ENCODE data around the gene GATD1.

The GATD1 gene

DNA sequence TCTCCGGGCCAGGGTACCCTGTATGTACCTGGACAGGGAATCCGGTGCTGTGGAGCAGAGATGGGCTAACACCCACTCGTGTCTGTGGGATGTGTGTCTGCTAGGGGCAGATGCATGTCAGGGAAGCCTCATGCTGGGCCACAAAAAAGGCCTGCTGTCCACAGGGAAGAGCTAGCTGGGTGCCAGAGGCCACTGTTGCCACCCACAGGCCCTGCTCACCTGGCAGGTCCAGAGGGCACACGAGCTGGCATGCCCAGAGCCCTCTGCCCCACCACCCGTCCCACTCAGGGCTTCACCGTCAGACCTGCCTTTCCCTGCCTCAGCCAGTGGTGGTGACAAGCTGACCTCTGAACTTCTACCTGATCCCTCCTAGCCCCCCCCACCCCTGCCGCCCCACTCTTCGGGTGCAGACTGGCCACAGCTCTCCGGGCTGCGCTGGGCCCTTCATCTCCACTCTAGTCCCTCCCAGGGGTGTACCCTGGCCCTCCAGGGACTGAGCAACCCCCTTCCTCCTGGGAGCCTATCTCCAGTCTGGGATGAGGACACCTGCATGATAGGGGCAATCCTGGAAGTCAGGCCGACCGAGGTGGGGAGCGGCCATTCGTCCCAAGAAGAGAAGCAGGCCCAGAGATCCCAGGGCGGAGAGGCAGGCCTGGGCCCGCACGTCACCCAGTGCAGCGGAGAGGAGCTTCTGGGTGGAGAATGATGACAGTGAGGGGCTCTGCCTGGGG, 19.4 kb upstream of the GATD1 start:
- intact Hi-C loops (cut with DNase I): no loop called here
- DNase-seq: no peak

DNA sequence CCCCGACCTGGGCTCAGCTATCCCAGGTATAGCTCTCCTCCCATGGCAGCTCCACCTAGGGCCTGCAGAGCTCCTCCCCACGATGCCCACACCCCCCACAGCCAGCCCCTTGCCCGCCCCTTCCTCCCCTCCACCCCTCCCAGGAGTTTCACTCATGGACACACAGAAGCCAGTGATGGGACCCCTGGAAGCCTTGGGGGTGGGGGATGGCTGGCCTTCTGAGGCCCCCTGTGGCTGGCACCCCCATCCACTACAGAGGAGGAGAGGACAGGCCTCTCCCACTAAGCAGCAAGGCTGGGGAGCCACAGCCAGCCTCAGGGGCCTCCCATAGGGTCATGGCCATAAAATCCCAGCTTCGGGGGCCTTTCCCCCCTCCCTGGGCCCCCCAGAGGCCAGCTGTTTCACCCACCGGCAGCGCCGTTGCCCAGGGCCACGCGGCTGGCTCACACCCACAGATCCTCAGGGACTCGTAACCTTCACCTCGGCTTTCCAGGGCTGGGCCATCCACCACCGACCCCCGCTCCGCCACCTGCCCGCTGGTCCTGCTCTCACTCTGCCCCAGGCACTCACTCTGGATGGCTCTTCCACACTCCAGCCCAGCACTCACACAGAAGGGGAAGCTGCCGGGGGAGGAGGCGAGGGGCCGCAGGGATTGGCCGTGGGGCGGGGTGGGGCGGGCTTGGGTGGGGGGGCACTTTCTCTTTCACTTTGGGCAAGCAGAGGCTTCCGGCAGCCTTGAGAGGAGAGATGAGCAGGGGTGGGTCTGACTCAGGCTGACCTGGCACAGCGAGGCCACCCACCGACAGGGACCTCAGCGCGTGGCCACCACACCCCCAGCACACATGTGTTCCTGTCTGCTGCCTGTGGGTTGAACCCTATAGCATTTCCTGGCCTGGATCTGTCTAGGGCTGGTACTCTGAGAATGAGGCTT, 18.6 kb upstream of the GATD1 start:
- intact Hi-C loops (cut with DNase I): no loop called here
- peak in 3 of 10 donors; percentile 41 to 78 (median 48) for DNase-seq

DNA sequence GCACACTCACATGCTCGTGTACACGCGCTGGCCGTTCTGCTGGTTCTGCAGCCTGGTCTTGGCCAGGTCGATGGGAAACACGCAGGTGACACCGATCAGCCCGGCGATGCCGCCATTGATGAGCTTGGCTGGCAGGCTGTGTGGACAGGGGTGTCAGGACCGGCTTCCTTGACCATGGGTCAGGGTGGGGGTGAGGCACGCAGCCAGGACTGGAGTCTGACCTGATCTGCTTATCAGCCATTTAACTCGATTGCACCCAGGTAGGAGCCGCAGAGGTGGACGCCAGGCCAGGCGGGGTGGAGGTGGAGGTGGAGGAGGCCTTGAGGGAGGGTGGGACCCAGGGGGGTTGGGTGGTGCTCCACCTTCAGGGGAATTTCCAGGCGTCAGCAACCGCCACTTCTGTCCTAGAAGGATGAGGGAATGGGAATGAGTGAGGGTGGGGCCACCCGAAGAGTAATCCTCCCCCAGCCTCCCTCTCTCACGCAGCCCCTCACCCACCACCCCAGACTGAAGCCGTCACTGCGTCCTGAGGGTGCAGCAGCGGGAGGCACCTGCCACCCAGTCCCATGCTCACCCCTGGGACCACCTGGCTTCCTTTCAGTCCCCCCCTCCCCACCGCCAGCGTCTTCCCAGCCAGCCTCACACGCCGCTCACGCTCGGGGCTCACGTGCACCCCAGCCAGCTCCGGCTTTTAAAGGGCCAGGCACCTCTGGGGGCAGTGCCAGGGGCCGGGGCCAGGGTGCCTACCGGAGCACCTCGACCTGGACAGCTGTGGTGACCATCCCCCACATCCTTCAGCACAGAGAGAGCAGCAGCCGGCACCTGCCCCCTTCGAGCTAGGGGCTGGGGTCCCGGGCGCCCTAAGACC, 17.7 kb upstream of the GATD1 start:
- intact Hi-C loops (cut with DNase I): no loop called here

DNA sequence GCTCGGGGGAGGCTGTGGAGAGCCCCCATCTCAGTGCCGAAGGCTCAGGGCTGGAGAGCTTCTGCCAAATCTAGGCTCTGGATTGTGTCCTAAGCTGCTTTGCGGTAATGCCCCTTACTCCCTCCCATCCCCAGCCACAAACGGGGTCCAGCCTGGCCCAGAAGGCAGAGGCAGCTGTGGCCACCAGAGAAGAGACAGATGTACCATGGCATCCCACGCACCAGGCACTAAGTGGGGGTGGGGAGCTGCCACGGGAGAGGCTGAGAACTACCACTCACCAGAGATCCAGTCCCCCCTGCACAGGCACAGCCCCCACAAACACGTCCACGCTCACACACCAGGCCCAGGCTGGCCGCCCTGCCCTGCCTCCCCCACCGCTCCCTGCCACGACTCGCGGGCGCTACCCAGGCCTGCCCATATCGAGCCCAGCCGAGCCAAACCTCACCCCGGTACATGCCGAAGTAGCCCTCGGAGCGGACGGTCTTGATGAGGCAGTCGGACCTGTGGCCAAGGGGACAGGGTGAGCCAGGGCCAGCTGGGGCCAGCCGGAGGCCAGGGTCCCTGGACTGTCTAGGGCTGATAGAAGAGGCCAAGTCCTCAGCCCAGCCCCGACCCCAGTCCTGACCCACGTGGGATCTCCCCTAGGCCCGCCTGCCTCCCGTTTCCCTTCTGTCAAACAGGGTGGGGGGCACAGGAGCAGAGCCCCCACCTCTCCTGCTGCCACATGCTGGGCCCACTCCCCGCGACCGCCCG, 16.9 kb upstream of the GATD1 start:
- intact Hi-C loops (cut with DNase I): no loop called here
- DNase-seq: peak in 1 of 10 donors; percentile 86

More for the DNA sequence above, 17.7 kb upstream of the GATD1 start:
- DNase-seq: peak in 2 of 10 donors; percentile 91 to 93

DNA sequence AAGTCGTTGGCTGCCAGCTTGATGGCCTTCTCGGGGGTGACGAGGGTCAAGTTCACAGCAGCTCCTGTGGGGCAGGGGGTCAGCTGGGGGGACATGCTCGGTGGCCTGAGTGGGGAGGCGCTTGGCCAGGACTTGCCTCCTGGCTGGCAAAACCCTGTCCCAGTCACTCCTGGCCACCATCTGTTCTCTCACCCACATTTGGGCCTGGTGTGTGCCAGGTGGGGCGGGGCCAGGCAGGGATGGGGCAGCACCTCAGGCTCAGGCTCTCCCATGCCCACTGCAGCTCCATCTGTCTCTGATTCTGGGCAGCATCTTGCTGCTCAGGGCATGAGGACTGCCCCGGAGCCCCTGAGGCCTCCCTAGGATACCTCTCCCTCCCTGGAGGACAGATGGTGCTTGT, 16.3 kb upstream of the GATD1 start:
- DNase-seq: peak in 1 of 10 donors; percentile 79
- intact Hi-C loops (cut with DNase I): no loop called here

DNA sequence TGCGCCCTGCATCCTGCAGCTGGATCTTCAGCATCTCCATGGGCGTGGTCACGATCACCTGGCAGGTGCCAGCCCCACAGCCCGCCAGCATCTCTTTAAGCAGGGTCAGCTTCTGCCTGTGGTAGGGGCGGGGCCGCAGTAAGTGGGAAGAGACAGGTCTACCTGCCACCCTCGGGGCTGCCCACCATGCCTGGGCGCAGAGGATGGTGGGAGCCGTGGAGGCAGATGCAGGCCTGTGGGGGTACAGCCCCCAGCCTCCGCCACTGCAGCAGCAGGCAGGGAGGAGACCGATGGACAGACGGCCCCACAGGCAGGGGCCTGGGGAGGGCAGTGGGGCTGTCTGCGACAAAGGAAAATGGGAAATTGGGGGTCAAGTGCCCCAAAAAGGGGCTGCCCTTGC, 15.6 kb upstream of the GATD1 start:
- intact Hi-C loops (cut with DNase I): no loop called here
- DNase-seq: peak in 1 of 10 donors; percentile 62

DNA sequence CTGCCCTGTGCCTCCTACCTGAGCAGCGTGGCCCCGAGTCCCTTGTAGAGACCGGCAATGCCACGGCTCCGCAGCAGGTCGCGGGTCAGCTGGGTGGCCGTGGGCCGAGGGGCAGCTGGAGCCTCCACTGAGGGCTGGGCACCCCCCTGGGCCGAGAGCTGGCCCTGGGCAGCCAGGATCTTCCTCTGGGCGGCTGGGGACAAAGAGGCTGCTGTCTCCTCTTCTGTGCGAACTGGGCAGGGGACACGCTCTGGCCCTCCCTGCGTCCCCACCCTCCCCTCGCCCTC, 15.2 kb upstream of the GATD1 start:
- intact Hi-C loops (cut with DNase I): no loop called here
- no peak for DNase-seq

DNA sequence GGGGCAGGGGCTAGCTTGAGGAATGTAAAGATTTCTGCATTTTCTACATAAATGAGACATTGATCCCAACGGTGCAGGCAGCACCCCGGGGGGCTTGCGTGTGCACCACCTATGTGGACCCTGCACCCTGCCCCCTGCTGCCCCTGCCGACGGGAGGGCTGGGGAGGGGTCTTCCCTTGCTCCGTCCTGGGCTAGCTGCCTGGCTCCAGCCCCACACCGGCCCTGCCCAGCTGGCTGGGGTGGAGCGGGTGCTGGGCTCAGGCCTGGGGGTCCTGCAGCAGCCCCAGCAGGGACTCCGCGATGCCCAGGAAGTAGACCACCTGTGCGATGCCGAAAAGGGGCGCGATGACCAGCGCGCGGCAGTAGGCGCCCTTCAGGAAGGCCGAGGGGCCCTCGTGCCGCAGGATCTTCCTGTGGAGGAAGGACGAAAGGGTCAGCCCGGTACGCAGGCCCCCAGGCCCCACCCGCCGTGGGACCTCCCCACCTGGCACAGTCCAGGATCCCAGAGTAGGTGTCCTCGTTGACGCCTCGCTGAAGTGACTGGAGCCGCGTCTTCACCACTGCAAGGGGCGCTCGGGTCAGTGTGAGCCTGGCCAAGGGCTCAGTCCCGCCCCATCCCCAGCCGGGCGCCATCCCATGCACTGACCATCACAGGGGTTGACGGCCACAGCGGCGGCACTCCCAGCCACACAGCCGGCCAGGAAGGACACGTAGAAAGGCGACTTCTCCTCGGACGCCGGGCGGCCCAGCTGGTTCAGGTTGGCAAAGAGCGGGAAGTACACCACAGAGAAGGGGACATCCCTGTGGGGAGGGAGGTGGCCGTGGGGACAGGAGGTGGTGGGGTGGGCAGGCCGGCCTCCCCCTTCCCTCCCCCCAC, 14.6 kb upstream of the GATD1 start:
- peak in 1 of 10 donors; percentile 82 for DNase-seq
- intact Hi-C loops (cut with DNase I): no loop called here

DNA sequence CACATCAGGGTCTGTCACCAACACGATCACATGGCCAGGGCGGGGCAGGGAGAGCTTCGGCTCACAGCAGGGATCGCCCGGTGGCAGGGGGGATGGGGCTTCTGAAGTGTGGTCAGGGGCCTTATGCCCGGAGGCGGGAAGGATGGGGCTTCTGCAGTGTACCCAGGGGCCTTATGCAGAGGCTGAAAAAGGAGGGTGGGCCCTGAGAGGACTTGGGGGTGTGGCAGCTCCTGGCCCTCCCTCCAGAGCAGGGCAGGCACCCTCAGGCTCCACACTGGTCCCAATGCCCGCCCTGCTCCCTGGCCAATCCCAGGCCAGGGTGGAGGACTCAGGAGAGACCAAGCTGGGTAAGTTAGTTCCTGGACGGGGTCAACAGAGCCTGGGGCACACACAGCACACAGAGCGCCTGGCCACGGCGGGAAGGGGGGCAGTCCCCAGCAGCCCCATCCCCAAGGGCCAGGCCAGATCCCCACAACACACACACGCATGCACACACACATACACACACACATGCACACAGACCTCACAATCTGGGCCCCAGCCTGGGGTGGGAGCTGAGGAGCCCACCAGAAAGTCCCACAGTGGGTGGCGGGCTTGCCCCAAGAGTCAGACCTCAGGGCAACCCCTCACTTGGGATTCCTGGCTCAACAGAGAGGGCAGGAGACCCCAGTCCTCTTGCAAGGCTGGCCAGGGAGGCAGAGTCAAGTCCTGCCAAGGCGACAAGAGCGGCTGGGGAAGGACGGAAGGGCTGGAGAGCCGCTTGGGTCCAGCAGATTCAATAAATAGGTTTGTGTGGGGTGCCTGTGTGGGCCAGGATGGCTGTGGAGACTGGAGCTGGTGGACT, 13.7 kb upstream of the GATD1 start:
- intact Hi-C loops (cut with DNase I): no loop called here
- peak in 1 of 10 donors; percentile 70 for DNase-seq

DNA sequence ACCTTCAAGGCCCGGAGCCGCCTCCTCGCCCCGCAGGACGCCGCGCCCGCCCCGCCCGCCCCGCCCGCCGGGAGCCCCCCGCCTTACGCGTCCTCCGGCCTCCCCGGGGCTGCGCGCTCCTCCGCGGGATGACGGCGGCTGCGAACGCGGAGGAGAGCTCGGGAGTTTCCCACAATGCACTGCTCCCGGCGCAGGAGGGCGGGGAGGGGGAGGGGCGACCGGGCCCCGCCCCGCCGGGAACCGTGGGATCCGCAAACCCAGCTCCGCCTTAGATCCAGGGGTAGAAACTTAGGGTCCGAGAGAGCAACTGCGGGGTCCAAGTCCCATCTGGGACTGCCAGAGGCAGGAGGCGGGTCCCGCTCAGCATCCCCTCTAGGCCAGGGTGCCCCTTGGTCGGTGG, 12.7 kb upstream of the GATD1 start, which contains the start of gene CEND1:
Gene CEND1, minus strand, starts transcription at position 148 of the 400 bp plus-strand sequence. CDS start 1,514 bp downstream, outside the sequence.
- DNase-seq: peak in 8 of 10 donors; percentile 70 to 95 (median 79)

DNA sequence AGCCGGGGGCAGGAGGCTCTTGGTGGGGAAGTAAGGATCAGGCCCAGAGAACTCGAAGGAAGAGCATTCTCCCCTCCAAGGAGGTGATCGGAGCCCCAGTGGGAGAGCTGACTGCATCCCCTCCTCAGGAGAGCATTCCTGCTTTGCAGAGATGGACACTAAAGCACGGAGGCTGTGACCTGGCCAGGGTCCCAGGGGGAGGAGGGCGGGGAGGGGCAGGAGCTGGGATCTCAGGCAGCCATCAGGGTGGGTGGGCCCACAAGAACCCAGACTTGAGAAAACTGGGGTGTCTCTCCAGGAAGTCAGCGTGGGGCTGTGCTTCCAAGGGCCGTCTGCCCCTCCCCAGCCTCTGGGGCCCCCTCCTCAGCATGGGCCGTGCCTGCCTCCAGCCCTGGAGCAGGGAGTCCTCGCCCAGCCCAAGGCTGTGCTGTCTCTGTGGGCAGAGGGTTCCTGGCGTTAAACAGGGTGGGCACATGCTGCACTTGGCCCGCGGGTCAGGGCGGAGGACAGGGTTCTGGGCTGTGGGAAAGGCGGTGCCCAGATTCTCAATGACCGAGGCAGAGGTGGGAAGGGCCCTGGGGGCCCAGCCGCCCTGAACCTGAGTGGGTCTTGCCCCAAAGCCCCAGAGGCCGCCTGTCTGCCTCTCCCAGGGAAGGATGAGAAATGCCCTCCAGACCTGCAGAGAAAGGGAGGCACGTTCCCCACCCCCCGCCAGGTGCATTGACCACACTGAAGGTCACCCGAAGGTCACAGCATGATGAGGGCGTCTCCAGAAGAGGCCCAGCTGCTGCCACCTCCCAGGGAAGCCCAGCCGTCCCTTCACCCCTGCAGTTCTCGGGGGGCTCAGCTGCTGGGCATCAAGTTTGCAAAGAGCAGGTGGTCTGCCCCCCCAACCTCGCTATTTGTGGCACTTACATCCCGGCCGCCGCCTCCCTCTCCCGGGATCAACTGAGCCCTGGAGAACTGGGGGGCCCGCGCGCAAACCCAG, 12.0 kb upstream of the GATD1 start:
- intact Hi-C loops (cut with DNase I): no loop called here
- no peak for DNase-seq

More for the DNA sequence above, 12.7 kb upstream of the GATD1 start, which contains the start of gene CEND1:
- intact Hi-C loops (cut with DNase I): no loop called here

DNA sequence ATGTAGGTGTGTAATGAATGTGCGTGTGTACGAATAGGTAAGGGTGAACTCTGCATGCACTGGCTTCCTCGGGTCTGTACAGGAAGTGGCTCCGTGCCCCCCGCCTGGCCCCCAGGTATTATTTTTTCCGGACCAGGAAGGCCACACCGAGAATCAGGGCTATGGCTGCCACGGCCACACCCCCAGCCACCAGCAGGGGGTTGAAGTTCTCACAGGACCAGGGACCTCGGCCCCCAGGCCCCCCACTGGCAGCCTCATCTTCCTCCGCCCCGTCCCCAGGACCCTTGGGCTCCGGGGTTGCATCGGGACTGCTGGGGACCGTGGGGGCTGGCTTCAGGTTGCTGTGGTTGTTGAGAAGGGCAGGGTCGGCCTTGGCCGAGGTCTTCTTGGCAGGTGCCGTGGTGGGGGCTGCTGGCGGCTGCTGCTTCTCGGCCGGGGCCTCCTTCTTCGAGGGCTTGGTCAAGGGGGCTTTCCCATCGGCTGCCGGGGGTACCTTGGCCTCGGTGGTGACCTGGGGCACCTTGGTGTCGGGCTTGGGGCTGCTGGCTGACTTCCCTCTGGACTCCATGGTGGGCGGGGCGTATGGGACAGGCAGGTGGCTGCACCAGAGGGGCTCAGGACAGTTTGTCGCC, 10.8 kb upstream of the GATD1 start:
- intact Hi-C loops (cut with DNase I): no loop called here

DNA sequence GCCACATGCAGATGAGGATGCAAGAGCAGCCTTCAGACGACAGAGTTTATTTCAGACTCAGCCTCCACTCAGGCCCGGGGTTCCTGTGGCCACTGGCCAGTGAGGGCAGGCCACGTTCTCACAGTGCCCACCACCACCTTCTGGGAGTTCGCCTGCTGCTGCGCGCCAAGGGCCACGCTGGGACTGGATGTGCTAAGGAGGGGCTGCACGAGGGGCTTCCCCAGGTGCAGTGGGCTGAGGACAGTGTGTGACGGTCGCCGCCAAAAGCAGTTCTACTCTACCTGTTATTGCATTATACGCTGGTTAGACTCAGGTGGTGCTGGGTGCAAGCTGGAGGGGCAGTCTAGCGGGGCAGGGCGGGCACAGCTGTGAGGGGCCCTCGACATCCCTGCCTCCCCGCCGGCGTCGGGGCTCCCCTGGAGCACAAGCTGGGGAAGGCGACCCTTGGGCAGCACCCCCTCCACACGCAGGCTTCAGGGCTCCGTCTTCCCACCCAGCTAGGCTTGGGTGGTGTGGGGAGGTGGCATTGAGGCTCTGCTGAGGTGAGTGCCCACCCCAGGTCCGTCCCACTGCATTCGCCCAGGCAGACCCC, 9.9 kb upstream of the GATD1 start:
- no peak for DNase-seq
- intact Hi-C loops (cut with DNase I): no loop called here

More for the DNA sequence above, 10.8 kb upstream of the GATD1 start:
- no peak for DNase-seq

DNA sequence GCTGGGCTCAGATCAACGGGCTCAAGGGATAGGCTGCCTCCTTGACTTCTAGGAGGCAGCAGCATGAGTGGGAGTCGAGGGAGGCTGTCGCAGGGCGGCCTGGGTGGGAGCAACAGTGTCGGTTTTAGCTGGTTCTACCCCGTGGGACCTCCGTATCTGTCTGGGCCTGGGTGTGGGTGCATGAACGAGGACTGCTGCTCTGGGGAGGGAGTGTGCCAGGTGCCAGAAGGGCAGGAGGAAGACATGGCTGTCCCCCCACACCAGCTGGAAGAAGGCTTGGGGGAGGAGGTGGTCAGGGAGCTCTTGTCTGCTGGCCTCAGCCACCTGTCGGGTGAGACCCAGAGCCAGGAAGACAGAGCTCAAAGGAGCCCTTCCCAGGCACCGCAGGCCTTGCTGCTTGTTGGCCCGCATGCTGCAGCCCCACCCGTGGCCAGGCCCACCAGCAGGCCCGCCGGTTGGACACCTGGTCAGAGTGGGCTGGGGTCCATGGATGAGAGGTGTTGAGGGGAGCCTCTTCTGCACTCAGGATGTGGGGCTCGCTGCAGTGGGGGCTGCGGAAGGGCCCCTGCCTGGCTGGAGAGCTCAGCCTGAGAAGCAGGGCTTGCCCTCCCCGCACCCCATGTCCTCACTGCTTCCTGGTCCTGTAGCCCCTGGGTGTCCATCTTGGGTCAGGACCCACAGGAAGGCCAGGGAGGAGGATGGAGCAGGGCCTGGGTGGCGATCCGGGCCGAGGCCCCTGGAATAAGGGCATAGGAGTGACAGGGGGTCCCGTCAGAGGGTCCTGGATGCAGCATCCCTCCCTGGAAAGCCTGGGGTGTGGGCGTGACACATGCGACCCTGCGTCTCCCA, 9.2 kb upstream of the GATD1 start:
- intact Hi-C loops (cut with DNase I): no loop called here
- DNase-seq: no peak

DNA sequence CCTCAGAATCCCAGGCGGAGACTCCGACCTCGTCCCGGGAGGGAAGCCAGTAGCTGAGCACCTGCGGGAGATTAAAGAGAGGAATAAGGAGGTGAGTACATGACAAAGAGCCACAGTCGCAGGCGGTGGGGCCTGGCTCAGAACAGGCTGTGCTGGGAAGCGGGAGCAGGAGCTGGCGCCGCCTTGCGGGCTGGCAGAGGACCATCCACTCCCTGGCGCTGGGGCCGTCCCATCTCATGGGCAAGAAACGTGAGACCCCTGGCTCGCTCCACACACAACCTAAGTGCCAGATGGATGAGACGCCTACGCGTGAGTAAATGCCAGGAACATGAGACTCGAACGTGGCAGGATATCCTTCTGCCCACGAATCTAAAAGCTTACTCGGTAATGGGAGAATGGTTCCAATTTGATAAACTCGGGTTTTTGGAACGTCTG, 6.3 kb upstream of the GATD1 start:
- peak; percentile 75 to 98 (median 88) for DNase-seq
- intact Hi-C loops (cut with DNase I): no loop called here

All from posterior cingulate gyrus (tissue), 11 donors.